ENCODE data around the gene TGFB2.
A peak's percentile ranks its signal among the peaks of the same experiment; 100 is the strongest.

Gene TGFB2

DNA sequence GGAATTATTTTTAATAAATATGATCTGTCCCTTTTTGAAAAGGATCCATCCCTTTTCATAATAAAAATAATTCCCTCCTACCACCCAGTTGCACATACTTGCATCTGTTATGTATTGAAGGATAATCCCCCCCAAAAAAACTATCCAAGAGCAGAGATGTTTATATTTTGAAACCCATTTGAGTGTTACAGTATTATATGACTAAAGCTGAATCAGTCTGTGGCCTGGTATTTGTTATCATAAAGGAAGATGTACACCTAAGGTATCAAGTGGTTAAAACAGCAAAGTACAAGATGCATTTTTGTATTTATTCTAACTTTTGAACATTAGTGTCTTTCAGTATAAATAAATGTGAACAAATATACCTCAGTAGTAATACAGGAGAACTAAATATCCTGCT lies 12.7 kb upstream of the TGFB2 start:
- DNase-seq, result no peak

DNA sequence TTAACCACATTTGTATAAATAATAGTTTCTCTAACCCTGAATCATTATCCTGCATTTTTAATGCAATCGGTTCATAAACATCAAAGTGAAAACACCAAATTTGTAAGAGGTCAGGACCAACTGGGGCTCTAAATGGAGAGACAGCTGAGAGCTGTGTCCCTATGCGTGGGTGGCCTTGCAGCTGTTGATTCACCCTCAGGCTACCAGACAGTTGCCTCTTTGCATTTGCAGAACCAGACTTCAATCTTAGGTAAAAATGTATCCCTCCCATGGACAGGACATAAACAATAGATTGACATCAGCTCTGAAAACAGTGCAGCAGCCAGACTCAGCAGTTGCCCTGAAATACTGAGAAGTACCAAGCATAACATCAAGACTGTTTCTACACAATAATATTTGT lies 8.8 kb upstream of the TGFB2 start:
- no peak for DNase-seq

DNA sequence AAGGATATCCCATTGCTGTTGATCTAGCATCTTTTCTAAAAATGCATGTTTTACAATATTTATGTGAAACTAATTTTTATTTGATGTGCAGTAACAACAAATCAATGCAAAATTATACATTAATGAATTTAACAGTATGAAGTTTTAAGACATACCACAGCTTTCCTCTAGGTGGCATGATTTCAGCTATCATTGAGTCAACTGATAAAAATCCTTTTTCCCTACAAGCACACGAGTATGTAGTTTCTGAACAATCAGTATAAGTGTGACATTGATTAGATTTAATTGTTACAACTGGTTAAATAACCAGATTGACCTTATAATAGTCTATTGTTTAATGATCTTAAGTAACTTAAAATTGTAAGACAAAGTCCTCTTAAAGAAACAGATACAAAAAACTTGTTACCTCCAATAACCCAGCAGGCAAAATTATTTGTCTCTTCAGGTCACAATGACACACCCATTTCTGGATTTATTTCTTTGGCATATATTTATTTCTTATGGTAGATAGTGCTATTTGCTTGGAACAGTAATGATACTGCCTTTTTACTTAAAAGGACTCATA lies 5.8 kb upstream of the TGFB2 start:
- DNase-seq, result peak in 1 of 58 donors; percentile 31

DNA sequence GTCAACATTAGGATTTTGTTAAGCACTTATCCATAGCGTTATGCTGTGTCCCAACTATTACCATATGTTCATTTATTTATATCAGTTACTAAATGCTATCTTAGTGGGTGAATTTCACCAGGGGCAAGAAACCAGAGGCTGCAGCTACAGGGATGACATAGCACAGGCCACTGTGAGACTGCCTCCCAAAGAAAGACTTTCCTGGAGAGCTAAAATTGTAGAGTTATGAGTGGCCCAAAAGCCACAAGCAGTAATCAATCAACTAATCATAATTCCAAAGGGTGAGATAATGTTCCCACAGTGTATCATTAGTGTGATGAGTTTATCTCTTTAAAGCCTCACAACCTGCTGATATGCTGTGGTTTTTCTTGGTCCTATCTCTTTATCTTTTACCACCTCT lies 3.8 kb upstream of the TGFB2 start:
- no peak for DNase-seq

DNA sequence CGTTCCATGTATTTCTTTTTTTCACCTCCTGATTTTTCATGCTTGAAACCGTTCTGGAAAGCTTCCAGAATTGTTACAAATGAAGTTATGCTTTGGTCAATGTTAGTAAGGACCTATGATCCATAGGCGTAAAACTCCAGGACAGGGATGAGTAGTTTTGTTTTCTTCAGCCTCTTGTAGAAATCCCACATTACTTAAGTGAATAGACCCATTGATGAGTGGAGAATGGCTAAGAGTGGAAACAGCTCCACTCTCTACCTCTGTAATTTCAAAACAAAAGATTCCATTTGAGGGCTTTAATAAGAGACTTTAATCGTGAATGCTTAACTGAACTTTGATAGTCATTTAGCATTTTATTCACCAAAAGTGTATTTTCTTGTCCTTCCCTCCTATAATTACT lies 3.0 kb upstream of the TGFB2 start:
- no peak for DNase-seq

DNA sequence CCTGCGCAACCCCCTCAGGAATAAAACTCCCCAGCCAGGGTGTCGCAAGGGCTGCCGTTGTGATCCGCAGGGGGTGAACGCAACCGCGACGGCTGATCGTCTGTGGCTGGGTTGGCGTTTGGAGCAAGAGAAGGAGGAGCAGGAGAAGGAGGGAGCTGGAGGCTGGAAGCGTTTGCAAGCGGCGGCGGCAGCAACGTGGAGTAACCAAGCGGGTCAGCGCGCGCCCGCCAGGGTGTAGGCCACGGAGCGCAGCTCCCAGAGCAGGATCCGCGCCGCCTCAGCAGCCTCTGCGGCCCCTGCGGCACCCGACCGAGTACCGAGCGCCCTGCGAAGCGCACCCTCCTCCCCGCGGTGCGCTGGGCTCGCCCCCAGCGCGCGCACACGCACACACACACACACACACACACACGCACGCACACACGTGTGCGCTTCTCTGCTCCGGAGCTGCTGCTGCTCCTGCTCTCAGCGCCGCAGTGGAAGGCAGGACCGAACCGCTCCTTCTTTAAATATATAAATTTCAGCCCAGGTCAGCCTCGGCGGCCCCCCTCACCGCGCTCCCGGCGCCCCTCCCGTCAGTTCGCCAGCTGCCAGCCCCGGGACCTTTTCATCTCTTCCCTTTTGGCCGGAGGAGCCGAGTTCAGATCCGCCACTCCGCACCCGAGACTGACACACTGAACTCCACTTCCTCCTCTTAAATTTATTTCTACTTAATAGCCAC lies 696 bp downstream of the TGFB2 start:
- DNase-seq, result peak in 43 of 58 donors; percentile 28 to 80 (median 49)

DNA sequence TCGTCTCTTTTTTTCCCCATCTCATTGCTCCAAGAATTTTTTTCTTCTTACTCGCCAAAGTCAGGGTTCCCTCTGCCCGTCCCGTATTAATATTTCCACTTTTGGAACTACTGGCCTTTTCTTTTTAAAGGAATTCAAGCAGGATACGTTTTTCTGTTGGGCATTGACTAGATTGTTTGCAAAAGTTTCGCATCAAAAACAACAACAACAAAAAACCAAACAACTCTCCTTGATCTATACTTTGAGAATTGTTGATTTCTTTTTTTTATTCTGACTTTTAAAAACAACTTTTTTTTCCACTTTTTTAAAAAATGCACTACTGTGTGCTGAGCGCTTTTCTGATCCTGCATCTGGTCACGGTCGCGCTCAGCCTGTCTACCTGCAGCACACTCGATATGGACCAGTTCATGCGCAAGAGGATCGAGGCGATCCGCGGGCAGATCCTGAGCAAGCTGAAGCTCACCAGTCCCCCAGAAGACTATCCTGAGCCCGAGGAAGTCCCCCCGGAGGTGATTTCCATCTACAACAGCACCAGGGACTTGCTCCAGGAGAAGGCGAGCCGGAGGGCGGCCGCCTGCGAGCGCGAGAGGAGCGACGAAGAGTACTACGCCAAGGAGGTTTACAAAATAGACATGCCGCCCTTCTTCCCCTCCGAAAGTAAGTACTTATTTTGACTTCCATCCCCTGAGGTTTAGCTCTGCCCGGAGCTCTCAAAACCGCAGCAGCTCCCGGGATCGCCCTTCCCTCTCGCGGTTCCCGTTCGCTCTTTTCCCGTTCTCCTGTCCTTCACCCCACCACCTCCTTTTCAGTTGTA lies 1.5 kb downstream of the TGFB2 start:
- peak in 15 of 58 donors; percentile 15 to 47 (median 26) for DNase-seq

DNA sequence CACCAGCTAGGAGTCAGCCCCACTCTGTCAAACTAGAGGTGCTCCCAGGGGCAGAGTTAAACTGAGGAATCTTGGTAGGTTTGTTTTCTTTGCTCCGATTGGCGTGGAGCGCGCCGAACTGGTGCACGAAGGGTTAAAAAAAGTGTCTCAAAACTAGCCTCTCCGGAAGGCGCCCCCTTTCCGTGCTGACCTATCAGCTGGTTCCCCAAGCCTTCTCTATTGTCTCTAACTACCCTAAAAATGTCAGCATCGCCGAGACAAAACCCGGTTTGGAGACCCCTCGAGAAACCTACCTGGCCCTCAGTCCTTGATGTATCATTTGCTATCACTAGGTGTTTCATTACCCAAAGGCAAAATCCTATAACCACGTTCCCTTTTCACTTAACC lies 2.2 kb downstream of the TGFB2 start:
- peak in 22 of 58 donors; percentile 8 to 57 (median 30) for DNase-seq

DNA sequence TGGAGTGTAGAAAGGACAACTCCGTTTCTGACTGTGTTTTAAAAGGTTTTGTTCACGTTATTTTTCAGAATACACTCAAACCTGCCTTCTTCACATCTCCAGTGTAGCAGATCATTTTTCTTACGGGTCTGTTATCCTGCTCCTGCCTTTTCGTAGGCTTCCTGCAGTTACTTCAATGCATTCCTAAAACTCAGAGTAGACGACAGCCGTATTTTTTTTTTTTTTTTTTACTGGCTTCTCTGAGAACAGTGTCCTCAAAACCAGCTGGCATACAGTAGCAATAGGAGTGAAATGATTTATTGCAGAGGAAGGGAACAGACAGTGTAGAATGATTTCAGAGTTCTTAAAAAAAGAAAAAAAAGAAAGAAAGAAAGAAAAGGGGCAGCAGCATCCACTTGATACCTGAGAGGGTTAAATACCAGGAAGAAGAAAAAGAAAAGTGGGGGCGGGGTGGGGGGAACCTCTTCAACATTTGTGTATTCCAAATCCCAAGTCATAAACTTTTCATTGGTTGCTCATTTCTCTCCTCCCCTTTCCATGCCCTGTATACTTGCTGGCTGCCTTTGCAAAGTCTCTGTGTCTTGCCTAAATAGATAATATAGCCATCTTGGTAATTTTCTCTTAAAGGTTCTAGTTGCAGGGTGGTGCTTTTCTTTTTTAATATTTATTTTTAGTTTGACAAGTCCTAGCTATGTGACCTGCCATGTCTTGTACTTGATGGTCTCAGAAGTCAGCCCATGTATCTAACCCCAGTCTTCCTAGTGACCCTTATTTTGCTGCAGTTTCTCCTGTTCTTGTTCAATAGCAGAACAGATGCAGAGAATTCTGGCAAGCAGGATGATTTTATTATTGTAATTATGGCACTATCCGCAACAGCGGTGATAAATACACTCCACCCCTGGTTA lies 2.8 kb downstream of the TGFB2 start:
- DNase-seq, result peak in 4 of 58 donors; percentile 11 to 52 (median 33)

DNA sequence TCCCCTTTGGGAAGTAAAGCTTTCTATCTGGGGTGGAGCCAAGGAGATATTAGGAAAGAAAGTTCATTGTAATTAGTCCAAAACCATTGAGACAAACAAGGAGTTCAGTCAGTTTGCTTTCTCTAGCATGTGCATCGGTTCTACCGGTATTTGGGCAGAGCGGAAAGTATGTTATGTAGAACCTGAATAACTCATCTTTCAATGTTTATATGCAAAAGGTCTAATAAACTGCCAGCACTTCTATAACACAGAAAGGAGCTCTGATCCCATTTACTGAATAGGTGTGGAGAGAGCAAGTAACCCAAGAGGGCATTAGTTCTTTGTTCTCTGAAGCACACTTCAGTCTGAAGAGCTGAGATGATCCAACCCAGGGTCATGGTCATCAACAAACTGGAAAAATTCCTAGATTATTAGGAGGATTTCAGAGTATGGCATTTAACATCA lies 3.5 kb downstream of the TGFB2 start:
- DNase-seq, result peak in 1 of 58 donors; percentile 38

DNA sequence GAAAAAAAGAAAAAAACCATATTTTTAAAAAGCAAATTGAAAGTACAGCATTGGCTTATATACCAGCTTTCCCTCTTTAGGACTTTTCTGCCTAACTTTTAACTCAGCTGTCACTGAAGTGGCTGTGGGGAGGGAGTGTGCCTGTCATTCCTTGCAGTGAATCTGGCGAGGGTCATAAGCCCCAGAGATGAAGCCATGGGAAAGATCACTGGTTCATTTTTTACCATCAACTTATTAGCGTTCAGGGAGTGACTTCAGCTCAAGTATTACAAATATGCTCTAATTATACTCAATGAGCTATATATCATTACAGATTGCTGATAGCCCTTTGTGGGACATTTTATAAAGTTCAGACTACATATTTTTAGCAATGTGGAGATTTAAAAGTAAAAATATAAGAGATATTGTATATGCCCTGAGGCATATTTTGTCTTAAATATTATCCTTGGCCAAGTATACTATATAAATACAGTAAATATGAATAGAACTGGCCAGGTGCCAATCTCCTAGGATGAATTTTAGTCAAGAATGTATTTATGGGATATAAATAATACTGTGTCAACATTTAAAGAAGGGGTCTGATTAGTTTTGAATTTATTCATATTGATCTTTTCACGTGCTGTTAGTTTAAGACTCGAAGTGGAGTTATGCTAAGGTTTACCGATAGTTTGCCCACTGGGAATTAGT lies 4.4 kb downstream of the TGFB2 start:
- DNase-seq, result no peak

DNA sequence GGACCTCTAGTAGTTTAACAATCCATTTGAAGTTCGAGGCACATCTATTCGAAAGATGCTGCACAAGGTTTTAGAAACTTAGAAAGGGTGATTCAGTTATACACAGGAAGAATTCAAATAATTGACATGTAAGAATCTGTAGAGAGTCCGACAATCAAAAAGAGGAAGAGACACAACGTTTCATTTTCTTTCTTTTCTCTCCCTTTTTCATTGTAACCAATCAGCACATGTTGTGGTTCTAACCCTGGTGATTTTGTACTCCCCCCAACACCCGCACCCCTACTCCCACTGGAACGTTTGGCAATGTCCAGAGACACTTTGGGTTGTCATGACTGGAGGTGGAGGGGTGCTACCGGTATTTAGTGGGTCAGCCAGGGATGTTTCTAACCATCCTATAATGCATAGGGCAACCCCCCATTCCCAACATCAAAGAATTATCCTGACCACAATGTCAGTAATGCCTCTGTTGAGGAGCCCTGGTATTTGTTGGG lies 4.9 kb downstream of the TGFB2 start:
- no peak for DNase-seq

DNA sequence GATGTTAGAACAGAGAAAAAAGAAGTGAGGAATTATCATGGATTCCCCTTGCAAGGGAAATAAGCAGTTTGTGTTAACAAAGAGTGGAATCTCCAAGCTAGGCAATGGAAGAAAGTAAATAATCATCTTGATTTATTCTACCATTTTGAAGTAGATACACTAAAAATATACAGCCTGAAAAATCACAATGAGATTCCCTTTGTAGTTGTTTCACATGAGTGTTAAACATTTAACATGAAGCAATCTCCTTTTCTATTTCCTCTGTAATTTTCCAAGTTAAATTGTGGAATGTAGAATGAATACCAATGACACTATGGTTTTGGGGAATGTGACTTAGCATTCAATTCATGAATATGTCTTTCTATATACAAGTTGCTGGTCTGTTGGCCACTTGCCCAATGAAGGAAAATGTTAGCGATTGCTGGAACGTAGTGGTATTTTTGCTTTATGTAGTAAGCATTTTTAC lies 5.7 kb downstream of the TGFB2 start:
- DNase-seq, result peak in 2 of 58 donors; percentile 7 to 8

DNA sequence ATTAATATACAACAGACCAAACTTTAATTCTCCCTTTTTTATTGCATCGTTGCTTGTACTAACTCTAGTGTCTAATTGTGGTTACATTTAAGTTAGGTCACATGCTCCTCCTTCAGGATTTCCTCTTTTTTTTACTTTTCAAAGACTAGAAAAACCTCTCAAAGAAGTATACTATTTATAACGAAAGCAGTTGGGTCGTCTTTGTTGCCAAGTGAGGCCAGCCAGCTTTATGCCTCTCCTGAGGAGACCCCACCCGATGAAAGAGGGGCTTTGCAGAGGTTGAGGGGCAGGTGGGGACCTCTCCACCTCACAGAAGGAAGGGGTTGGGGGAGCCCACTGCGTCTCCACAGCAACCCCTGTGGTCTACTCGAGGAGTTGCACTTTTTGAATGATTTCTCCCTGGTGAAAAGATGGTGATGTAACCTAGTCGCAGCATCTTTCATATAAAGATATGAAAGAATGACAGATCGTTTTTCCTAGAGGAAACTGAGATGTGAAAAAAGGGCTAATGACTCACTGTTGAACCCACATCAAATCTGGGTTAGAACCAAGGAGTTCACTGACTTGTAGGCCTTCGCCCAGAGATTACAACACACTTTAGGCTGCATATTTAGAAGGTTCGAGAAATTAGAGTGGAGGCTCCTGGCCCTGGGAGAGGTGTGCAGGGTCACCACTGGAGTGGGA lies 6.4 kb downstream of the TGFB2 start:
- peak in 3 of 58 donors; percentile 3 to 24 (median 9) for DNase-seq

DNA sequence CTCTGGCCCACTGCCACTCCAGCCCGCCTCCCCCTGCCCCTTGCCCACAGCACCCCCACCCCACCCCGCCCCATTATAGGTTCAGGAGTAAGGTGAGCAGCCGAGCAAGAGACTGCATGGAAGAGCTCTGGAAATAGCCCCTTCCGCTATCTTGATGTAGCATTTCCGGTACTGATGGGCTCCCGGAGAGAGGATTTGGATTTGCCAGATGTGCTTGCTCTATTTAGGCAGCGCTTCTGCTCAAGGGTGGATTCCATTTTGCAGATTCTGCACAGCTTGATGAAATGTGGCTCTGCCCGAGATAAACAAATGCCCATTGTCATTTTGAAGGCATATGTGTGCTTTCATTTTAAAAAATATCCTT lies 6.9 kb downstream of the TGFB2 start:
- DNase-seq, result no peak

DNA sequence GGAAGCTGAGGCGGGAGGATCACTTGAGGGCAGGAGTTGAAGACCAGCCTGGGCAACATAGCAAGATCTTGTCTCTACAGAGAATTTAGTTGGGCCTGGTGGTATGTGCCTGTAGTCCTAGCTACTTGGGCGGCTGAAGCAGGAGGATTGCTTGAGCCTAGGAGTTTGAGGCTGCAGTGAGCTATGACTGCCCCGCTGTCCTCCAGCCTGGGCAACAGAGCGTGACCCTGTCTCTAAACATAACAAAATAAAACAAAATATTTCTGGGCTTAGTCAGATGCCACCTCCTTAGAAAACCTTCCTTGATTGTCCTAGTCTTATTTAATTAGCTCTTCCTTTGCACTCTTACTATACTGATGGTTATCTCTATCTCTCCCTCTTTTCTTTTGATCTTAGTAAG lies 8.5 kb downstream of the TGFB2 start:
- DNase-seq, result no peak

DNA sequence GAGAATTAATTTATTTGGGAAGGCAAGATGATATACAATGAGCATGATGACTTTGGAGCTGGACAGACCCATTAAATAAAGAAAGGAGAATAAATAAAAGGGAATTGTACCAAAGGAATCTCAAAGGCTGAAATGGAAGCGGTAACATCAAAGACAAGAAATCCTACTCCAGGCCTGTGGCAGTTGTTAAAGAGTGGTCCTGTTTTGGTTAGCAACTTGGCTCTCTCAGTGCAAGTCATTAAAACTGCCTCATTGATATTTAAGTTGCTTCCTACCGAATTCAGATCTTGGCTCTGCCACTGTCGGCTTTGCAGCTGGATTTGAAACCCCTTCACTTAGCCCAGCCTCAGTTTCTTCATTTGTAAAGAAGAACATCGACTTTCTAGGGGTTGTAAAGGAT lies 10.1 kb downstream of the TGFB2 start:
- no peak for DNase-seq

DNA sequence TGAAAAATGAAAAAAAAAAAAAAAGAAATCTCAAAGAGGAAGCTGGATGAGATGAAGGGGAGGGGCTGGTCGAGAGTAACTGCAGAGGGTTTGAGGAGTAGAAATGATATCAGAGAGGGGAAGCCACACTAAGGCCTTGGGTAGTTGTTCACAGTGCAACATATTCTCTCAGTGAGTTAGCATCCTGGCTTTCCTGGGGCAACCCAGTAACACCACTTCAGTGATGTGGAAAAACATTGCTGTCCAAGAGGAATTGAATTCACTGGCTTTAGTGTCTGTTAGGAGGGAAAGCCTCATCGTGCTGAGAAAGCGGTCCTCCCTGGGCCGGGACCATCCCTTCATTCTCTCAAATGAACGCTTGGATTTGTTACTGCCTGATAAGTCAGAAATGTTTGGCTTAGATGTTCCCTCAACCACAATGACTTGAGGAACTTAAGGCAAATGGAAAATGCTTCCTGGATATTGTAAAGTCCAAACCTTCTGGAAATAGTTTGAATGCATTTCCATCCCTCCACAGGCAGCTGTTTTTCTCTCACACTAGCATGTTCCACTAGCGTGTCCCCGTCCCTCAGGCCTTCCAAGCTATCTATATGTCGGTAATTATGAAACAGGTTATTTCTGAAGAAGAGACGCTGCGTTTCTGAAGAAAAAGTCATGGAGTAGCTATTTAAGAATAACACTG lies 12.2 kb downstream of the TGFB2 start:
- no peak for DNase-seq

DNA sequence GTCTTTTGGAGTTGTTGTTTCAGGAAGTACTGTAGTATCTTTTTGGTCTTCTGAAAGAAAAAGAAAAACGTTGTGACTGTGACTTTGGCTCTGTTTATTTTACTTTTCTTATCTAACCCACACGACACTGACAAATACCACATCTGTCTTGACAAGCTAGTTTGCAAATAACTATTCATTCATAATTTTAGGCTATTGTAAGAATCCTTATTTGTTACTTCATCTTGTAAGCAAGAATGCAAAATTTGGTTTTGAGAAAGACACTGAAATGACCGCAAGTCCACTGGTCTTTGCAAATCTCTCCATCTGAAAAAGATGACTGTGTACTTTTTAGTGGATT lies 12.7 kb downstream of the TGFB2 start:
- no peak for DNase-seq

Measured in anterior cingulate cortex (tissue), 58 donors.